Psoas muscle (tissue), 8 donors: ENCODE results near the gene EFHC1. TPM values are rescaled to one million over a fixed set of nuclear protein-coding genes. Genes with fewer than 3 reads are reported as not detected.

Experiments
- ATAC-seq, 4 donors: fragments of 200-7000 bp; cut with Tn5 transposase; one replicate each; pipeline ENCODE4 v1.9.1; 2020; ENCODE audit warnings: moderate library complexity in 3 of 4, mild to moderate bottlenecking in 2 of 4
- DNase-seq, 2 donors: peaks; one replicate each; pipeline ENCODE4 v3.0.0-alpha.2; 2020
- H3K27ac ChIP-seq: fragments of 200-600 bp; one replicate; pipeline ENCODE4 v1.8.0; 2022
- H3K27me3 ChIP-seq, 3 donors: fragments of 200-600 bp in 1 of 3; one replicate each; pipeline versions ENCODE4 v1.6.1 to v1.8.0; 2013 to 2022; ENCODE audit warnings: low read length in 2 of 3, mild to moderate bottlenecking in 2 of 3, moderate library complexity in 1 of 3; ENCODE audit not compliant: insufficient read depth in 3 of 3
- H3K36me3 ChIP-seq, 2 donors: fragments of 200-600 bp in 1 of 2; one replicate each; pipeline versions ENCODE4 v1.6.1 to v1.8.0; 2013 to 2022; ENCODE audit warnings: low read depth in 1 of 2, mild to moderate bottlenecking in 1 of 2, moderate library complexity in 1 of 2; ENCODE audit not compliant: insufficient read depth in 1 of 2
- H3K4me1 ChIP-seq: fragments of 200-600 bp; one replicate; pipeline ENCODE4 v1.8.0; 2022
- H3K4me3 ChIP-seq: fragments of 200-600 bp; one replicate; pipeline ENCODE4 v1.8.0; 2022; ENCODE audit warnings: mild to moderate bottlenecking
- H3K9me3 ChIP-seq: fragments of 200-600 bp; one replicate; pipeline ENCODE4 v1.8.0; 2022
- CTCF ChIP-seq: fragments of 200-600 bp; IDR thresholded peaks from one replicate; pipeline ENCODE4 v1.8.0; 2022; ENCODE audit warnings: antibody characterized with exemption
- WGBS, 3 donors: extraction: QIAGEN DNeasy Blood & Tissue Kit; methylation state at CpG; one replicate each; pipeline versions ENCODE4 v1.1.6 to v1.1.7; 2013; 5-methylcytosine and 5-hydroxymethylcytosine counted together
- intact Hi-C, 2 donors: fragments of 100-400 bp; cut with DNase I; formaldehyde crosslinking; loops; one replicate each; pipeline versions ENCODE4 v1.11.0 to v1.14.2; 2022
- polyA plus RNA-seq, 3 donors: library from polyadenylated mRNA; stranded (reverse); fragments of 200-250 nt; gene quantifications; one replicate each; pipeline ENCODE4 v1.2.3, GENCODE V29; 2013
- total RNA-seq, 4 donors: library from RNA; stranded (reverse); fragmentation: NEBNext Ultra II Directional in 2 of 4; extraction: Animal tissue kit (Norgen Biotek cat#: 25700) in 2 of 4; gene quantifications; one replicate each; pipeline versions ENCODE4 v1.2.1 to v1.2.4, GENCODE V29; 2021 to 2023
- donor health status: healthy with polysubstance abuse.
- donor health status: DM: no; HTN: no; CAD: no; lungs with moderate emphysema.
- donor health status: Bipolar disorder and iron deficiency.
- donor health status: healthy.
- donor health status: DM: yes; HTN: yes; CAD: no.
- donor health status: DM: no; HTN: no; CAD: no.
- donor health status: DM: no; HTN: no; CAD: no.
- donor health status: DM: yes; HTN: yes; CAD: no.

Gene EFHC1
- total and polyA plus RNA-seq, 7 donors: 1.5 to 3.9 (median 2.0) TPM

GRCh38 chr6:52508261-52508739, 88.2 kb downstream of the EFHC1 start:
- Histone ChIP-seq H3K4me1 (peaks cover 32% of the 10 kb centered on the region), H3K9me3 (no peaks in the 10 kb centered on the region), H3K4me3 (no peak overlapping the region), H3K36me3 (peaks cover 0 to 19% of the 10 kb centered on the region in 2 donors), H3K27me3 (no peaks in the 10 kb centered on the region), H3K27ac (no peak overlapping the region)
- 95 to 98% (median 96%) methylated on average over 5 of the region's 5 CpGs for WGBS, 3 donors
- no peak for ATAC-seq
- DNase-seq: no peak
- intact Hi-C loops: loop anchor here in 1 of 2 donors (10.0 kb wide), 1 partner anchor 223 kb away; the partner anchor contains the start of gene MCM3
- no peak for TF ChIP-seq CTCF

GRCh38 chr6:52509281-52510212, 89.4 kb downstream of the EFHC1 start:
- Histone ChIP-seq H3K27me3 (no peaks in the 10 kb centered on the region), H3K9me3 (no peaks in the 10 kb centered on the region), H3K27ac (no peak overlapping the region), H3K4me3 (no peak overlapping the region), H3K4me1 (peaks cover 20% of the 10 kb centered on the region), H3K36me3 (peaks cover 0 to 19% of the 10 kb centered on the region in 2 donors)
- WGBS, 3 donors: 81 to 89% (median 81%) methylated on average over 14 of the region's 14 CpGs
- TF ChIP-seq CTCF: no peak
- DNase-seq: no peak
- ATAC-seq: no peak
- intact Hi-C loops: loop anchor here in 1 of 2 donors (10.0 kb wide), 1 partner anchor 225 kb away; the partner anchor contains the start of gene MCM3

GRCh38 chr6:52510213-52510562, 90.0 kb downstream of the EFHC1 start:
- intact Hi-C loops: no loop called here

GRCh38 chr6:52511163-52511562, 91.0 kb downstream of the EFHC1 start:
- Histone ChIP-seq H3K4me1 (peaks cover 12% of the 10 kb centered on the region), H3K27ac (peak overlapping the region; percentile 71), H3K27me3 (no peaks in the 10 kb centered on the region), H3K9me3 (no peaks in the 10 kb centered on the region), H3K4me3 (no peak overlapping the region), H3K36me3 (peaks cover 0 to 27% of the 10 kb centered on the region in 2 donors)
- intact Hi-C loops: no loop called here
- 82 to 90% (median 87%) methylated on average over 10 of the region's 10 CpGs for WGBS, 3 donors
- ATAC-seq (peak in 2 of 4 donors; percentile 8 to 12), DNase-seq (no peak)
- TF ChIP-seq CTCF: no peak

More at GRCh38 chr6:52510213-52510562, 90.0 kb downstream of the EFHC1 start:
- H3K4me3 ChIP-seq: no peak overlapping the region
- peaks cover 14% of the 10 kb centered on the region for H3K4me1 ChIP-seq
- no peaks in the 10 kb centered on the region for H3K27me3 ChIP-seq
- ATAC-seq: no peak
- H3K27ac ChIP-seq: no peak overlapping the region
- peaks cover 0 to 19% of the 10 kb centered on the region in 2 donors for H3K36me3 ChIP-seq
- no peak for DNase-seq
- H3K9me3 ChIP-seq: no peaks in the 10 kb centered on the region
- no peak for TF ChIP-seq CTCF
